GM18907 (cell line): ENCODE measurements around the gene FAM163B.

Experiments used
- ATAC-seq: cut with Tn5 transposase; IDR thresholded peaks from one replicate; pipeline ENCODE4 v1.9.1; 2021; ENCODE audit warnings: mild to moderate bottlenecking, moderate library complexity; ENCODE audit not compliant: unreplicated experiment

FAM163B gene

GRCh38 chr9:133609311-133610098 is at the start of gene FAM163B:
FAM163B (minus strand) TSS chr9:133609389; CDS start chr9:133580223, 29,166 bp downstream.
- no peak for ATAC-seq

- ATAC-seq: no peak
These were observed 48.0 kb upstream of the FAM163B start for GRCh38 chr9:133657120-133657661.

GRCh38 chr9:133656211-133657119 is 47.3 kb upstream of the FAM163B start:
- no peak for ATAC-seq

- no peak for ATAC-seq
These were observed 46.5 kb upstream of the FAM163B start for GRCh38 chr9:133655701-133656100.

GRCh38 chr9:133654736-133655657 is 45.8 kb upstream of the FAM163B start:
- ATAC-seq: no peak

GRCh38 chr9:133653638-133654037 is 44.4 kb upstream of the FAM163B start:
- no peak for ATAC-seq

- no peak for ATAC-seq
These were observed 40.8 kb upstream of the FAM163B start for GRCh38 chr9:133650026-133650425.

GRCh38 chr9:133649194-133649593 is 40.0 kb upstream of the FAM163B start:
- ATAC-seq: no peak

GRCh38 chr9:133647765-133648469 is 38.7 kb upstream of the FAM163B start:
- ATAC-seq: no peak

GRCh38 chr9:133647148-133647547 is 38.0 kb upstream of the FAM163B start:
- ATAC-seq: no peak

- no peak for ATAC-seq
These were observed 36.0 kb upstream of the FAM163B start for GRCh38 chr9:133645021-133645765.

- no peak for ATAC-seq
These were observed 35.0 kb upstream of the FAM163B start for GRCh38 chr9:133643978-133644760.

- no peak for ATAC-seq
These were observed 34.2 kb upstream of the FAM163B start for GRCh38 chr9:133643362-133643755.

- no peak for ATAC-seq
These were observed 33.6 kb upstream of the FAM163B start for GRCh38 chr9:133642708-133643361.

- ATAC-seq: no peak
These were observed 32.8 kb upstream of the FAM163B start for GRCh38 chr9:133641861-133642595.

- no peak for ATAC-seq
These were observed 32.1 kb upstream of the FAM163B start for GRCh38 chr9:133641396-133641655.

GRCh38 chr9:133640580-133641395 is 31.6 kb upstream of the FAM163B start:
- ATAC-seq: no peak
